Endothelial cell (in vitro differentiated cells): Measurements from ENCODE around the gene TMEM106A. TPM values are rescaled to one million over a fixed set of nuclear protein-coding genes. Genes with fewer than 3 reads are reported as not detected.
"Not testable (repeated sequence)": the region's sequence is repeated elsewhere in the genome, so short reads cannot be mapped to it uniquely, and the experiment has no call there.

Source experiments
- DNase-seq: peaks from one replicate; pipeline ENCODE4 v3.0.0; 2021; ENCODE audit warnings: low spot score
- H3K27ac Mint-ChIP-seq: one replicate; pipeline ENCODE4 v1.8.0; 2021; ENCODE audit warnings: mixed read lengths, inconsistent platforms; ENCODE audit not compliant: unreplicated experiment
- H3K27me3 Mint-ChIP-seq: one replicate; pipeline ENCODE4 v1.8.0; 2021; ENCODE audit warnings: mild to moderate bottlenecking, moderate library complexity, mixed read lengths, inconsistent platforms; ENCODE audit not compliant: unreplicated experiment
- H3K36me3 Mint-ChIP-seq: one replicate; pipeline ENCODE4 v1.8.0; 2021; ENCODE audit warnings: mild to moderate bottlenecking, low read depth, mixed read lengths, inconsistent platforms; ENCODE audit not compliant: unreplicated experiment
- H3K4me1 Mint-ChIP-seq: one replicate; pipeline ENCODE4 v1.8.0; 2021; ENCODE audit warnings: mild to moderate bottlenecking, mixed read lengths, inconsistent platforms; ENCODE audit not compliant: unreplicated experiment
- H3K4me3 Mint-ChIP-seq: one replicate; pipeline ENCODE4 v1.8.0; 2021; ENCODE audit warnings: mild to moderate bottlenecking, mixed read lengths, inconsistent platforms; ENCODE audit not compliant: unreplicated experiment
- H3K9me3 Mint-ChIP-seq: one replicate; pipeline ENCODE4 v1.8.0; 2021; ENCODE audit warnings: mixed read lengths, inconsistent platforms; ENCODE audit not compliant: unreplicated experiment
- total RNA-seq: library from RNA; stranded (reverse); fragmentation: NEBNext Ultra II Directional; extraction: Animal tissue kit (Norgen Biotek cat#: 25700); gene quantifications from one replicate; pipeline ENCODE4 v1.2.1, GENCODE V29; 2021; ENCODE audit not compliant: unreplicated experiment

The TMEM106A gene
- total RNA-seq, 1 donor from 2014 or later = 14.4 TPM

DNA sequence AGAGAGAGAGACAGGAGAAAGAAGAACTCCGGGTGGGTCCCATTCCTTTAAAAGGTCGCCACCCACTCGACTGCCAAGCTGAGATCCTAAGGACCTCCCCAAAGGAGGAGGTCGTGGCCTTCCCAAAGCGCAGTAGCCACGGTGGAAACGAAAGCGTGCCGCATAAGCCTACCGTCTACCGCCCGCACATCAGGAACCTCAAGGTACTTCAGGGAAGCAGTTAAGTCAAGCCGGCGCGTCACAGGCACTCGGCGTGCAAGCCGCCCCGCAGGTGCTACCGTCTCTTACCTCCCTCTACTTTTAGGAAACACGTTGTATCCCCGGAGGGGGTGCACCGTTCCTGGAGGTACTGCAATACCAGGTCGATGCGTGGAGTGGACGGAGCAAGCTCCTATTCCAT, 27.9 kb downstream of the TMEM106A start:
- H3K9me3 Mint-ChIP-seq, H3K36me3 Mint-ChIP-seq, H3K4me3 Mint-ChIP-seq, H3K27ac Mint-ChIP-seq, H3K4me1 Mint-ChIP-seq, H3K27me3 Mint-ChIP-seq, DNase-seq: not testable (repeated sequence)

DNA sequence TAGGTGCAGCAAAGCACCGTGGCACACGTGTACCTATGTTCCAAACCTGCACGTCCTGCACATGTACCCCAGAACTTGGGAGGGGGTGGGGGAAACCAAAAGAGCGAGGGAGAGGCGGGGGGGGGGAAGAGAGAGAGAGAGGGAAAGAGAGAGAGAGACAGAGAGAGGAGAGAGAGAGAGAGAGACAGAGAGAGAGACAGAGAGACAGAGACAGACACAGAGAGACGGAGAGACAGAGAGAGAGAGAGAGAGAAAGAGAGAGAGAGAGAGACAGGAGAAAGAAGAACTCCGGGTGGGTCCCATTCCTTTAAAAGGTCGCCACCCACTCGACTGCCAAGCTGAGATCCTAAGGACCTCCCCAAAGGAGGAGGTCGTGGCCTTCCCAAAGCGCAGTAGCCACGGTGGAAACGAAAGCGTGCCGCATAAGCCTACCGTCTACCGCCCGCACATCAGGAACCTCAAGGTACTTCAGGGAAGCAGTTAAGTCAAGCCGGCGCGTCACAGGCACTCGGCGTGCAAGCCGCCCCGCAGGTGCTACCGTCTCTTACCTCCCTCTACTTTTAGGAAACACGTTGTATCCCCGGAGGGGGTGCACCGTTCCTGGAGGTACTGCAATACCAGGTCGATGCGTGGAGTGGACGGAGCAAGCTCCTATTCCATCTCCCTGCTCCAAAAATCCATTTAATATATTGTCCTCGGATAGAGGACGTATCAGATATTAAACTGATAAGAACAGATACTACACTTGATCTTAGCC, 29.1 kb downstream of the TMEM106A start:
- H3K9me3 Mint-ChIP-seq, H3K4me1 Mint-ChIP-seq, DNase-seq: not testable (repeated sequence)

DNA sequence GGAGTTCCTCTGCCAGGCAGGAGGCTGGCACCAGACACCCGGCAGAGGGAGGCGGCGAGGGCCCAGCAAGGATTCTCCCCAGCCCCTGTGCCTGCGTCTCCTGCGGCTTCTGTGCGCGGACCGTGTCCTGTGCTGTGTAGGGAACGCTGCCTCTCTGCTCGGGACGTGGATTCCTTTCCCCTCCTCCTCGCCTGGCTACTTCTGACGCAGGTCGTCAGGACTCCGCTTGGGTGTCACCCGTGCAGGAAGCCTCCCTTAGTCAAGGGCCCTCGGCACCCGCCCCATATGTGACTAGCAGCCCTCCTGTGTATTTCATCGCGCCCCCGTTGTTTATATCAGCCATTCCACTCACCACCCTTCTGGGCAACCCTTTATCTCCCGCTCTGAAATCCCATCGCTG, 34.8 kb downstream of the TMEM106A start:
- not testable (repeated sequence) for H3K36me3 Mint-ChIP-seq, H3K27me3 Mint-ChIP-seq, H3K4me3 Mint-ChIP-seq, H3K27ac Mint-ChIP-seq, H3K4me1 Mint-ChIP-seq, DNase-seq, H3K9me3 Mint-ChIP-seq

More for the DNA sequence above, 29.1 kb downstream of the TMEM106A start:
- not testable (repeated sequence) for H3K27ac Mint-ChIP-seq, H3K27me3 Mint-ChIP-seq, H3K36me3 Mint-ChIP-seq, H3K4me3 Mint-ChIP-seq

Other genes with a start within 250 kb of the TMEM106A start
- gene AARSD1, start 247.4 kb upstream of the TMEM106A start, total RNA-seq = 39.6 TPM
- 1.5 TPM for gene PTGES3L, start 231.8 kb upstream of the TMEM106A start, total RNA-seq
- 12.2 TPM for gene RUNDC1, start 231.3 kb upstream of the TMEM106A start, total RNA-seq
- 1,237 TPM for gene RPL27, start 213.5 kb upstream of the TMEM106A start, total RNA-seq
- 4.2 TPM for gene IFI35, start 205.1 kb upstream of the TMEM106A start, total RNA-seq
- gene VAT1, start 189.5 kb upstream of the TMEM106A start, total RNA-seq = 460 TPM
- 5.9 TPM for gene RND2, start 186.6 kb upstream of the TMEM106A start, total RNA-seq
- 8.7 TPM for gene BRCA1, start 86.5 kb upstream of the TMEM106A start, total RNA-seq
- 74.9 TPM for gene NBR1, start 40.7 kb upstream of the TMEM106A start, total RNA-seq
- gene CCDC200, start 16.7 kb downstream of the TMEM106A start, total RNA-seq = not detected
- gene RNU2-1, start 22.1 kb downstream of the TMEM106A start, total RNA-seq = 10,056 TPM
- gene ARL4D, start 187.1 kb downstream of the TMEM106A start, total RNA-seq = 35.7 TPM